ELR (cell line): Measurements from ENCODE around the gene FBXO30.
A peak's percentile ranks its signal among the peaks of the same experiment; 100 is the strongest.

ENCODE experiments used
- DNase-seq: peaks from one replicate; pipeline ENCODE4 v3.0.0-alpha.2; 2015; ENCODE audit warnings: low read depth

Gene FBXO30

DNA sequence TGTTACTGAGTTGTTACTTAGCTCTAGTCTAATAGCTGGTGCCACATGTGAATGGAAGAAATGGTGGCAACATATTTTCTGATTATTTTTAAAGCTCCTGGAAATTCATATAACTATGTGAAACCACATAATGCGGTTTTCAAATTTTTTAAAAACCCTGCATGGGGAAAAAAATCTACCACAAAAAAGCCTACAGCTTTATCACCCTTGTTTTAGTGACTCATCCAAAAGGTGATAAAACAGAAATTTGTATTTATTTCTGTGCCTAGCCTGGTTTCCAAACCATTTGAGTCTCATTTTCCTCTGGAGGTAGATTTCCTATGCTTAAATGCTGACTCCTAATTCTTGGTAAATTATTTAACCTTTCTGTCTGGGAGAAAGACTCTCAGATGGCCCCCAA lies 5.4 kb upstream of the FBXO30 start:
- no peak for DNase-seq

DNA sequence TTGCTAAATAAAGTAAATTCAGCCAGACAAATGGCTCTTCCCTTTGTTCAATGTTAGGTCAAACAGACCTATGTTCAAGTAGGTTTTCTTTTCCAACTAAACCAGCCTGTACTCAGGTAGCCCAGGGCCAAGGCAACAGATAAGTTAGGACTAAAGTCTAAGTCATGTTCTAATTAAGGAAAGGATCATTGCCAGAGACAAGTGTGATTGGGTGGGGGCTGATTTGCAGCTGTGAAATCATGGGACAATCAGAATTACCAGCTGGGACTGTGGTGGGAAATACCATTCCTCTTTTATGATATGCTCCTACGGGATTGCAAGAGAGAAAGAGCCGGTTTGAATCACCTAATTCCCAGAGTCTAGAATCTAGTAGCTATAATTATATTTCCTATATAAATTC lies 4.2 kb upstream of the FBXO30 start:
- no peak for DNase-seq

DNA sequence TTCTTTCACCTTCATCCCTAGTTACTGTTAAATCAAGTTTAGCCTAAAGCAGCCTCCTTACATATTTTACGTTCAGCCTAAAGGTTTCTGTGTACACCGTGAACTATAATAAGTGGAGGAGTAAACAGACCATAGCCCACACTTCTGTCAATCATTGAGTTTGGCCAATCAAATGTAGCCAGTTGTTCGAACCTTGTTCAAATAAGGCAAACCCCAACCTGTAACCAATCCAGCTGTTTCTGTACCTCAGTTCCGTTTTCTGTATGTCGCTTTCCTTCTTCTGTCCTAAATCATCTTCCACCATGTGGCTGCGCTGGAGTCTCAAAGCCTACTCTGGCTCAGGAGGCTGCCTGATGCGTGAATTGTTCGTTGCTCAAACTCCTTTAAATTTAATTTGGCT lies 1.8 kb upstream of the FBXO30 start:
- no peak for DNase-seq

DNA sequence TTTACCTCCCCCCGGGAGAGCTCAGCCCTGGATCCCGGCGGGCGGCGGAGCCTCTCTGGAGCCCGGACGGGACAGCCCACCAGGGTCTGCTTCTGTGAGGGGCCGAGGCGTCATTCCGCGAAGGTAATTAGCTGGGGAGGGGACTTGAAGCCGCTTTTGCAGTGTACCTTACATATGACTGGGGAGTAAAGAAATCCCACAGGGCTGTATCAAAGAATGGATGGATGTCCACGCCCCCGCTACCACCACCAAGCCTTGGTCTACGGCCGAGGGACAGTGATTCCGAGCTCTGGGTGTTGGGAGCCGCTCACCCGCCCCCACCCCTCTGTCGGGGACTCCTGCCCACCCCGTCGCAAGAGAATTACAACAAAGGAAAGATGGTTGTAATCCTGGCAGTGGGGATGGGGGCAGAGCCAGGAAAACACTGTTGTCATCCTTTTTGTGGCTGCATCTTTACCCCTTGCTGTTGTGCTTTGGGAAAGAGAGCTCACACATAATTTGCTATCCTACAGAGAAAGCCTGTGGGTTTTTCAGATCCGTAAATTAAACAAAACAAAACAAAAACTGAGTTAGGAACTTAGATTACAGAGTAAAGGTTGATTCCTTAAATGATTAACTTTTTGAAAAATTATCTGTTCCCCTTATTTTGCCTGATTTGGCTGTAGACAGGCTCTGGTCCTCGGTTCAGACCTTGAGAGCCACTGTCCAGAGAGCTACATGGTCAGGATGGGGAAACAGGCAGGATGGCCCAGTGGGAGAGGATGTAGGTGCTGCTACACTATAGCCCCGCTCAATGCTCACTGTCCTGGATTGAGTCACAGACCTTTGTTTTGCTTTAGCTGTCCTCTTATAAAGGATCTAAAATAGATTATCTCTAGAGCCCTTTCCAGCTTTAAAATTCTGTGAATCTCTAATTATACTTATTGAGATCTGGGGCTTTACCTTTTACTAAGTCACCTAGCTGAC lies 997 bp upstream of the FBXO30 start:
- peak; percentile 58 for DNase-seq

DNA sequence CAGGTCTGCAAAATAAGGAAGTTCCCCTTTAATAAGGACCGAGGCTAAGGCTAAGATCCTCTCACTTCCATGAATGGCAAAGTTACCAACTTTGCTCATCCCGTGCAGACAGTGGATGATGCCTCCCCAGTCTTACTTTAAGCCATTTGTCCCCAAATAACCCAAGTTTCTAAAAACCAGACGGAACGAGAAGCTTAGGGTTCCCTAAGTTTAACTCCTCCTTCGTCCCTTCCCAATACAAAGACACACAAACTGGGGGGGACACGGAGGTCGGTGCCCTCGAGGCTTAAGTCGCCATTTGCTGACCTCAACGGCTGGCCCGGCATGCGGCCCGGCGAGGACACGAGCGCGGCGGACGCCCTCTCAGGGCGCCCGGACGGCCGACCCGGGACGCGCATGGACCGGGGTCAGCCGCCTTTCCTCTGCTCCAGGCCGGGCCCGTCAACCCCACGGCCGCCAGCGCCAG lies 527 bp downstream of the FBXO30 start:
- DNase-seq = peak; percentile 60

DNA sequence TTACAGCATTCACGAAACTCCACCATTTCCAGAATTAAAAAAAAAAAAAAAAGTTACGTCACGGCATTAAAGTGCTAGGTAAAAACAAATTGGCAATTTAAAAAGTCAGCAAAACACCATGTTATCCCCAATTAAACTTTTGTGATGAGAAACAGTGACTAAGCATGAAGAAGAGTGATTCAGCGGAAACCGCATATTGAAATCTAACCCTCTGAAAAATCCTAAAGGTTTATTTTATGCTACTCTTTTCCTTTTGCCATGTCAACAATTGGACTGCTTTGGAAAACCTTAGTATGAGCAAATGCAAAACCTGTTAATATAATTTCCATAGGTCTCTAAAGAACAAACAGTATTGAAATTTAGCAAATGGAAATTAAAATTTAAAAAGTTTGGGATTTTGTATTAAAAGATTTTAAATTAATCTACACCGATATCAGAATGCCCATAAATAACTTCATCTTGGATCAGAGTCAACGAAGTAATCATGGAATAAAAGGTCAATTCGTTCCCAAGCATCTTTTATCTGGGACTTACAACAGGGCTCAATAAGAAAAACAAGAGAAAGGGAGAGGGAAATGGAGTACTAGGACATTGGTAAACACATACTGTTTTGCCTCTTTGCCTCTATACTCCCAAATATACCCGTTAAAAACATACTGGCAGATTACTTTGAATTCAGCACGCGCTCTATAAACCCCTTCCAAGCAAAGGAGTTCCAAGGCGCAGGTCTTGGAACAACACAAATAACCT lies 1.1 kb downstream of the FBXO30 start:
- DNase-seq = peak; percentile 86

DNA sequence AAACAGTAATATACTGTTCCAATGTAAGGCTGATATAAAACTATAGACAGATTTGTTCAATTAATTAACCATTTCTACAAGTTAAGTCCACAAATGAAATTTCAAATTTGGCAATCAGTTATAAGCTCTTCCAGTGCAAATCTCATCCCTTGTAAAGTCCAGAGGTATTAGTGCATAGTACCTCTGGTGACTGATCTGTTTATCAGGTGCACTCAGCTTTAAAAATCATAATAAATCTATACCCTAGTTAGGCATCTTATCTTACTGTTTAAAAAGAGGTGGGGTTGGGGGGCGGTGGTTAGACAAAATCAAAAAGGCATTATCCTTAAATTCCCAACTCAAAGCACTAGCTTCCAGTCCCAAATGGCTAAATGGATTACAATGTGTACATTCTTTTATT lies 2.9 kb downstream of the FBXO30 start:
- no peak for DNase-seq

DNA sequence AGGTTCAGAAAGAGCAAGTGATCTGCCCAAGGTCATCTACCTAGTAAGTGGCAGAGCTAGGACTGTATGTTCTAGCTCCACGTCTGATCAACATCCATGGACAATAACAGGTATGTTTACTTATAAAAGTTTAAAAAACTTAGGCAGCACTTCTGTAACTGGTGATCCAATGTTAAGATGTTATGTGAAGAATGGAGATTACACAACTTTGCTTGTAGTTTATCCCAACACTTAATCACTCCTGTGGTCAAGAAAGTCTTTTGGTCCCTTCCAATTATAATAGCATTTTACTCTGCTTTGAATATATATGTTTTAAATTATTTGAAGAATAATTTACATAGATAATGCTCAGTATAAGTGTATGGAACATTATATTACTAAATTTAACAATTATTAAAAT lies 4.8 kb downstream of the FBXO30 start:
- DNase-seq = peak; percentile 23

DNA sequence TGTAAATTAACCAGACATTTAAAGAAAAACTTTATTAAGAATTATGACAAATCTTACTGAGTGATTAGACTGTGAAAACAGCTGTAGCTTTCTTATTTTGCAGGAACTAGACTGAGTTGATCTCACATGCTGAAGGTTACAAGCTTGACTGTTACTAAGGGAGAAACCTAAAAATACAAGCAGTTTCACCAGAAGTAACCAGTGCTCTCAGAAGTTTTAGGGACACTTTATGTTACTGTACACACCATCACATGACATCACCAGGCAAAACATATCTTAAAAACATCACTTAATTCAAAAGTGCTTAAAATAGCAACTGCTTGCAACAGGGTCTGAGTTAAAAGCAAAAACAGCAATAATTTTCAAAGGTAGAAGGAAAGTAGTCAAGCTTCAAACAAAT lies 5.4 kb downstream of the FBXO30 start:
- no peak for DNase-seq

DNA sequence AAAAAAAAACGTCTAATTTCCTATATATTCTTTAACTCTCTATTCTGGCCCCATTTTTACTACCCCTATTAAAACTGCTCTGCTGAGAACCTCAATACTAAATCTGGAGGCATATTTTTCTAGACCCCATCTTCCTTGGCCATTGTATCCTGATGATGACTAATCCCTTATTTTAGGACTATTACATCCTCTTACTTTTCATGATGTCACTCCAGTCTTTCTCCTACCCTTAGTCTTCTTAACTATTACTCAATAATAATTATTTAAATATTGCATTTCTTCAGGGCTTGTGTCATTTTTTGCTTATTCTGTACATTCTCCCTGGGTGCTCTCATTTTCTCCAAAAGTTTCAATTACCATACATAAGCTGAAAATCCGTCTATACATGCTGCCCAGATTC lies 6.4 kb downstream of the FBXO30 start:
- DNase-seq = peak; percentile 15

DNA sequence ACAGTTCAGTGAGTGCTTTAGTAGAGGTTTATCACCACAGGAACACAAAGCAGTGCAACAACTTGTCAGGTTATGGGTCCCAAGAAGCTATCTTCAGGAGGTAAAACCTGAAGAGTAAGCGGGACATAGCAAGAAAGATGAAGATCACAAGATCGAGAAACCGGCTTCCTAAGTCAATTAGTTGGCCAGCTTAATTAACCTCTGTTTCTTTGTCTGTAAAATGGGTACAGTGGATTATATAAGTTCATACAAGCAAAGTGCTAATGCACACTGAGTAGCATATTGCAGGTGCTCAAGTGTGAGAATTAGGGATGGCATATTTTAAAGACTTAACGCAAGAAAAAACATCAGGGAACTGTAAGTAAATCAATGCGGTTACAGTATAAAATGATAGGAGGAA lies 12.5 kb downstream of the FBXO30 start:
- DNase-seq = no peak

DNA sequence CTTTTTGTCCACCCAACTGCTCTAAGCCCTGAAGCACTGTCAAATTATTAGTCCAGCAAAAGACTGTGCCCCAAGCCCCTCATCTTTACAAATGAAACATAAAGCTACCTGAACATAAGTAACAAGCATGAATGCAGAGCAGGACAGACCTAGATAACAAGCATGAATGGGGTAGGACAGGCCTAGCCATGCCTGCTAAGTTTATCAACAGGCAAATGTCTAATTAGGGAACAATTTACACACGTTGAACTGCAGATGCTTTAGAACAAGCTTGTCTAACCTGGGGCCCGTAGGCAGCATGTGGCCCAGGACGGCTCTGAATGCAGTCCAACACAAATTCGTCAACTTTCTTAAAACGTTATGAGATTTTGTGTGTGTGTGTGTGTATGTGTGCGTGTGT lies 13.6 kb downstream of the FBXO30 start:
- no peak for DNase-seq

DNA sequence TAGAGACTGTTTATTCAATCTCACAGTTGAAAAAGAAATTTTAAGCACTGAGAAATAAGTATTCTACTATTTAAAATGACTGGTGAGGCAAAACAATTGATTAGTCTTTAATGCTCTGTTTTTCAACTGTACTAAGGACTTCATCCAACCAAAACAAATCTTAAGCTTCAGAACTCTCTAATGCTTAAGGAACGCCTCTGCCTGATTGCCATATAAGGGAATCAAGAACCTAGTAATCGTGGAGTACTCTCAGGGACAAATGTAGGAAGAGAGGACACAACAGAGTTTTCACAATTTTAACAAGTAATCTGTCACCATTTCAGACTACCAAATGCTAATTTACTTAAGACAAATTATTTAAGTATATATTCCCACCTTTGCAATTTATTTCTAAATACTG lies 16.1 kb downstream of the FBXO30 start:
- DNase-seq = no peak

DNA sequence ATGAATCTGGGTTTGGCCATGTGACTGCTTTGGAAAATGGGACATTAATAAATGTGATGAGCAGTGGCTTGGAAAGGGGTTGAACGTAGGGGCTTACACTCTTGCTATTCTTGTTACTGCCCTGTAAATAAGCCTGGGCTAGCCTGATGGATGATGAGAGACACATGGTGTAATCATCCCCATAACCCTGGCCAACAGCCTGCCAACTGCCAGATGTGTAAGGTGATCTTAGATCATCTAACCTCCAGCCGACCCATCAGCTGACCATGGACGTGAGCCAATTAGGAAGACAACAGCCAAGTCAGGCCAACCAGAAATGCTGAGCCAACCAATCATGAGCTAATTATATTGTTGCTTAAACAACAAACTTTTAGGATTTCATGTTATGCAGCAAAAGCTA lies 25.2 kb downstream of the FBXO30 start:
- DNase-seq = no peak

DNA sequence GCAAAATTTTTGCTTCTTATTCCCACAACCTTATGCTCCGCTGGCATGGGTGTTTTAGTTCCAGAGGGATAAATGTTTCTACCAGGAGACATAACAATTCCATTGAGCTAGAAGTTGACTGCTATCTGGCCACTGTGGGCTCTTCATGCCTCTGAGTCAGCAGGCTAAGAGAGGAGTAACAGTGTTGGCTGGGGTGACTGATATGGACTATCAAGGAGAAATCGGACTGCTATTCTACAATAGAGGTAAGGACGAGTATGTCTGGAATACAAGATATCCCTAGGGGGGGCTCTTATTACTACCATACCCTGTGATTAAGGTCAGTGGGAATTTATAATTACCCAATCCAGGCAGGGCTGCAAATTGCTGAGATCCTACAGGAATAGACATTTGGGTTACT lies 26.9 kb downstream of the FBXO30 start:
- no peak for DNase-seq

DNA sequence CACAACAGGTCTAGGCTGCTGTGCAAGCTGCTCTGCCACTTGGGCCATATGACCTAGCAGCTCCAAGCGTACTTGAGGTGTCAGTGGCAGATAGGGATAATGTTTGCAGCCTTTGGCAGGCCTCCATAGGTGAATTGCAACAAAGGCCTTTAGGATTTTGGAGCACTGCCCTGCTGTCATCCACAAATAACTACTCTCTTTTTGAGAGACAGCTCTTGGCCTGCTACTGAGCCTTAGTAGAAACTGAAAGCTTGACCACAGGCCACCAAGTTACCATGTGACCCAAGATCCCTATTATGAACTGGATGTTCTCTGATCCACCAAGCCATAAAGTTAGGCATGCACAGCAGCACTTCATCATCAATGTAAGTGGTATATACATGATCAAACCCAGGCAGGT lies 29.9 kb downstream of the FBXO30 start:
- DNase-seq = no peak

DNA sequence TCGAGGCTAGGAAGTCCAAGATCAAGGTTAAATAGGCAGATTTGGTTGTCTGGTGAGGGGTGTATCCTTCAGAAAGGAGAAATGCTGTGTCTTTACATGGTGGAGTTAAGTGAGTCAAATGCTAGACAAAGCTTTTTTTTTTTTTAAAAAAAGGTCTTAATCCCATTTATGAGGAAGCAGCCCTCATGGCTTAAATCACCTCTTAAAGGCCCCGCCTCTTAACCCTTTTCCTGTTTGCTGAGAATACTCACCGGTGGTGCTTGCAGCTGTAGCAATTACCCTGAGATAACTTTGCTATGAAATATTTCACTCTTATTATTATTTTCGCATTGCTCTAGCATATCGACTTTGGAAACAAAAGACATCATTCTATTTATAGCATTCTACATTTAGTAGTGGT lies 30.8 kb downstream of the FBXO30 start:
- DNase-seq = no peak

DNA sequence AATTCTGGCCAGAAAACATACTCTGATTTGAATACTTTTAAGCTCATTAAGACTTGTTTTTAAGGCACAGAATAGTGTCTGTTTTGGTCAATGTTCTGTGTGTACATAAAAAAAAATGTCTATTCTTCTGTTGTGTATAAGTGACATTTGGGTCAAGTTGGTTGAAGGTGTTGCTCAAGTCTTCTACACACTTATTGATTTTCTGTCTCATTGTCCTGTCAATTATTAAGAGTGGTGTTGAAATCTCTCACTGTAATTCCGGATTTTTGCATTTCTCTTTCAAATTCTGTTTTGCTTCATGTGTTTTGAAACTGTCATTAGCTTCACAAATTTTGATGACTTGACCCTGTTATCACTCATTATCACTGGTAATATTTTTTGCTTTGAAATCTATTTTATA lies 41.7 kb downstream of the FBXO30 start:
- no peak for DNase-seq

DNA sequence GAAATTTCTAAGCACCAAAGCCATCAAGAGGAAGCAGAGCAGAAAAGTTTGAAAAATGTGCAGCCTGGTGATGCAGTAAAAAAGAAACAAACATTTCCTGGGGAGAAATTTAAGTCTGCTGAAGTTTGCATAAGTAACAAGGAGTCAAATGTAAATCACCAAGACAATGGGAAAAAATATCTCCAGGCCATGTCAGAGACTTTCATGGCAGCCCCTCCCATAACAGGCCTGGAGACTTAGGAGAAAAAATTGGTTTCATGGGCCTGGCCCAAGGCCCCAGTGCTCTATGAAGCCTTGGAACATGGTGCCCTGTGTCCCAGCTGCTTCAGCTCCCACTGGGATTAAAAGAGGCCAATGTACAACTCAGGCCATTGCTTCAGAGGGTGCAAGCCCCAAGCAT lies 49.1 kb downstream of the FBXO30 start:
- no peak for DNase-seq

DNA sequence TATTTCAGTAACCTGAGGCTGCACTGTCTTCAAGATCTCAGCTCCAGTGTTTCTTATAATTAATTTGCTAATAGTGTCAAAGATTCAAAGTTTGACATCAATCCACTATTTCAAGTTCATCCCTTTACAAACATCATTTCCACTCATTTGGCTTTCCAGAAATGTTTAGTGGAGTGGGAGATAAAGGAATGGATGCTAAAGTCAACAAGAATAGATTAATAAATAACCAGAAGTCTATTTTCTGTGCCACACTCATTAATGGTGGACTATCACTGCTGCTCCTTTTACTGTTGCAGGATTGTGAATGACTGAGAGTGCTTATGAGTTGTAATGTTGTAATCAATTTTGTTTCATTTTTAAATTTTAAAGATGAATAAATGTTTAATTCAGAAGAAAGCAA lies 50.9 kb downstream of the FBXO30 start:
- DNase-seq = no peak

DNA sequence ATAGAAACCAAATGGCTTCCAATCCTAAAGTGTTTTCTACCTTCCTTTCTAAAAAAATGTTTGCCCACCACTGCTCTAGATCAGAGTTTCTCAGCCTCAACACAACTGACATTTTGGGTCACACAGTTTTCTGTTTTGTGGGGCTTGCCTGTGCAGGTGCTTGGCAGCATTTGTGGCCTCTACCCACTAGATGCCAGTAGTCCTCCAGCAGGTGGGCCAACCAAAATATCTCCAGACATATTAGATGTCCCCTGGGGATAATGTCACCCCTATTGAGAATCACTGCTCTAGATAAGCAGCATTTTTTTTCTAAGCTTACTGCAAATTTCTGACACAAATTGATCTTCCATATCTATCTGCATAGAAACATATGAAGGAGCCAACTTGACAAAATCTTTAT lies 53.0 kb downstream of the FBXO30 start:
- DNase-seq = no peak

DNA sequence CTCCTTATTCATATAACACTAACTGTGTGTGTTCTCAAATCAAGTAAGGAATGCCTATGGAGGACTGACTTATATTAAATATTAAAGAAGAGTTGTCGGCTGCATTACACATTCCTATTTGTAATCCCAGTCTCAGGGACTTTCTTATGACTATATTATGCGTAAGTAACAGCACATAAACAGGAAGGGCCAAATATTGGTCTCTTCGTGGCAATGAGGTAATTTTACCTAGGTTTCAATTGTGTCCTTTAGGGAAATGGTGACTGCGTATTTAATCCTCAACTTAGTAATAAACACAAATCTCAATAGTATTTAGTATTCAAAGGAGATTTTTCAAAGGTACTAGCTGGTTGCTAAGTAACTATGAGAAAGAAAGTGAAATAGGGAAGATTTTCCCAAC lies 56.5 kb downstream of the FBXO30 start:
- DNase-seq = peak; percentile 34

DNA sequence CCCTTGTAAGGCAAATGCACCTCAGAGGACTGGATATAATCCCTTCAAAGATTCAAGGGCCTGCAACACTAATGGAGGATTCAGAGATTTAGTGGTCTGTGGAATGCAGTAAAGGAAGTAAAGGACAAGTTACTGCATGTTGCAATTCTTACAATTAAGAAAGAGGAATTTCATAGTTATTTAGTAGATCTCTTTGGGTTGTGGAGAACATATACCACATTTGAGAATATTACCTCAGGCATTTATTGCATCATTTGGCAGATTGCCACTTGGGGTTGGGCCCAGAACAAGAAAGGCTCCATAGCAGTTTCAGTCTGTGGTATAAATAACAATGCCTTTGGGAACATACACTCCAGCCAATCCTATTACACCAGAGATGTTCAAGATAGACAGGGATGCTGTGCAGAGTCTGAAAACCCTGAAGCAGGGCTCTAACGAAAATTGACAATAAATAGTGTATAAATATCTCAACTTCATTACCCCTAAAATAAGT lies 58.4 kb downstream of the FBXO30 start:
- peak; percentile 73 for DNase-seq
